ENCODE results near the gene OPHN1. TPM values are rescaled to one million over a fixed set of nuclear protein-coding genes. Genes with fewer than 3 reads are reported as not detected.

OPHN1 gene
- total and polyA plus RNA-seq, 2 experiments from 2014 or later: 2.2 to 3.8 TPM

DNA sequence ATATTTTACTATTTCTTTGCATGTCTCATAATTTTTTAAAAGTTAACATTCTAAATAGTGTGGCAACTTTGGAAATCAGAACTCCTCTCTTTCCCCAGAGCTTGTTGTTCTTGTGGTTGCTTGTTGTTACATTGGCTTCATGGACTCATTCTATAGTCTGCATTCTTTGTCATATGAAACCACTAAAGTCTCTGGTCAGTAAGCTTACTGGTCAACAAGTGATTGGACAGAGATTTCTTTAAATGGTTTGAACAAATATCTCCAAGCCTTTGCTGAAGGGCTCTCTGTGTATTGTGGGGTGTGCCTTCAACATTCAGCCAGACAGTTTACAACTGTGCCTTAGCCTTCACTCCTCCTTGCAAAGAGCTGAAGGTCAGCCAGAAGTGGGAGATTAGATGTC lies 147.2 kb downstream of the OPHN1 start:
- Histone ChIP-seq H3K4me1 (ENCODE audit: insufficient read depth) (no peaks in the 10 kb centered on the region), H2AFZ (no peak overlapping the region), H3K27ac (ENCODE audit: low read depth) (no peak overlapping the region), H3K4me2 (no peak overlapping the region), H3K9me2 (ENCODE audit: insufficient read depth) (no peaks in the 10 kb centered on the region), H3K36me3 (ENCODE audit: insufficient read depth) (no peaks in the 10 kb centered on the region), H3K27me3 (ENCODE audit: insufficient read depth) (no peaks in the 10 kb centered on the region), H4K20me1 (replicated peaks; ENCODE audit: insufficient read depth) (no peaks in the 10 kb centered on the region), H3K4me3 (no peak overlapping the region), H3K79me2 (replicated peaks; ENCODE audit: insufficient read depth) (no peaks in the 10 kb centered on the region), H3F3A (replicated peaks; ENCODE audit: low read depth) (no peaks in the 10 kb centered on the region)
- Mint-ChIP-seq H3K9me3 (no peaks in the 10 kb centered on the region), H3K4me3 (no peak overlapping the region), H3K27me3 (ENCODE audit: insufficient read depth, low read depth, poor library complexity) (no peaks in the 10 kb centered on the region), H3K36me3 (ENCODE audit: low read depth) (no peaks in the 10 kb centered on the region), H3K27ac (no peak overlapping the region), H3K4me1 (no peaks in the 10 kb centered on the region)
- DNase-seq (ENCODE audit: low spot score) (no peak), ATAC-seq (no peak)
- TF ChIP-seq ZNF114 (CRISPR knock-in tag; IDR thresholded peaks at IDR 0.05) (no peak), EZH2phosphoT487 (IDR thresholded peaks at IDR 0.05; ENCODE audit: unreplicated experiment) (no peak), CREB1 (CRISPR knock-in tag; IDR thresholded peaks at IDR 0.05; ENCODE audit: low read depth) (no peak), ZNF331 (CRISPR knock-in tag; IDR thresholded peaks at IDR 0.05; ENCODE audit: low read depth) (no peak), POLR2AphosphoS5 (IDR thresholded peaks at IDR 0.05; ENCODE audit: low read depth) (no peak), NANOG (IDR thresholded peaks at IDR 0.05; ENCODE audit: borderline replicate concordance) (no peak), STAT1 (IDR thresholded peaks at IDR 0.05; ENCODE audit: unreplicated experiment) (no peak), EZH2 (IDR thresholded peaks at IDR 0.05; ENCODE audit: low read depth, unreplicated experiment) (no peak), JUNB (IDR thresholded peaks at IDR 0.05; ENCODE audit: unreplicated experiment) (no peak)
- TF ChIP-seq, protein P1, sequence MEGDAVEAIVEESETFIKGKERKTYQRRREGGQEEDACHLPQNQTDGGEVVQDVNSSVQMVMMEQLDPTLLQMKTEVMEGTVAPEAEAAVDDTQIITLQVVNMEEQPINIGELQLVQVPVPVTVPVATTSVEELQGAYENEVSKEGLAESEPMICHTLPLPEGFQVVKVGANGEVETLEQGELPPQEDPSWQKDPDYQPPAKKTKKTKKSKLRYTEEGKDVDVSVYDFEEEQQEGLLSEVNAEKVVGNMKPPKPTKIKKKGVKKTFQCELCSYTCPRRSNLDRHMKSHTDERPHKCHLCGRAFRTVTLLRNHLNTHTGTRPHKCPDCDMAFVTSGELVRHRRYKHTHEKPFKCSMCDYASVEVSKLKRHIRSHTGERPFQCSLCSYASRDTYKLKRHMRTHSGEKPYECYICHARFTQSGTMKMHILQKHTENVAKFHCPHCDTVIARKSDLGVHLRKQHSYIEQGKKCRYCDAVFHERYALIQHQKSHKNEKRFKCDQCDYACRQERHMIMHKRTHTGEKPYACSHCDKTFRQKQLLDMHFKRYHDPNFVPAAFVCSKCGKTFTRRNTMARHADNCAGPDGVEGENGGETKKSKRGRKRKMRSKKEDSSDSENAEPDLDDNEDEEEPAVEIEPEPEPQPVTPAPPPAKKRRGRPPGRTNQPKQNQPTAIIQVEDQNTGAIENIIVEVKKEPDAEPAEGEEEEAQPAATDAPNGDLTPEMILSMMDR (conservative IDR thresholded peaks at IDR 0.05; ENCODE audit: low read depth in 2 of 2): no peak
- TF ChIP-seq, protein P2, sequence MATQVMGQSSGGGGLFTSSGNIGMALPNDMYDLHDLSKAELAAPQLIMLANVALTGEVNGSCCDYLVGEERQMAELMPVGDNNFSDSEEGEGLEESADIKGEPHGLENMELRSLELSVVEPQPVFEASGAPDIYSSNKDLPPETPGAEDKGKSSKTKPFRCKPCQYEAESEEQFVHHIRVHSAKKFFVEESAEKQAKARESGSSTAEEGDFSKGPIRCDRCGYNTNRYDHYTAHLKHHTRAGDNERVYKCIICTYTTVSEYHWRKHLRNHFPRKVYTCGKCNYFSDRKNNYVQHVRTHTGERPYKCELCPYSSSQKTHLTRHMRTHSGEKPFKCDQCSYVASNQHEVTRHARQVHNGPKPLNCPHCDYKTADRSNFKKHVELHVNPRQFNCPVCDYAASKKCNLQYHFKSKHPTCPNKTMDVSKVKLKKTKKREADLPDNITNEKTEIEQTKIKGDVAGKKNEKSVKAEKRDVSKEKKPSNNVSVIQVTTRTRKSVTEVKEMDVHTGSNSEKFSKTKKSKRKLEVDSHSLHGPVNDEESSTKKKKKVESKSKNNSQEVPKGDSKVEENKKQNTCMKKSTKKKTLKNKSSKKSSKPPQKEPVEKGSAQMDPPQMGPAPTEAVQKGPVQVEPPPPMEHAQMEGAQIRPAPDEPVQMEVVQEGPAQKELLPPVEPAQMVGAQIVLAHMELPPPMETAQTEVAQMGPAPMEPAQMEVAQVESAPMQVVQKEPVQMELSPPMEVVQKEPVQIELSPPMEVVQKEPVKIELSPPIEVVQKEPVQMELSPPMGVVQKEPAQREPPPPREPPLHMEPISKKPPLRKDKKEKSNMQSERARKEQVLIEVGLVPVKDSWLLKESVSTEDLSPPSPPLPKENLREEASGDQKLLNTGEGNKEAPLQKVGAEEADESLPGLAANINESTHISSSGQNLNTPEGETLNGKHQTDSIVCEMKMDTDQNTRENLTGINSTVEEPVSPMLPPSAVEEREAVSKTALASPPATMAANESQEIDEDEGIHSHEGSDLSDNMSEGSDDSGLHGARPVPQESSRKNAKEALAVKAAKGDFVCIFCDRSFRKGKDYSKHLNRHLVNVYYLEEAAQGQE (IDR thresholded peaks at IDR 0.05; ENCODE audit: unreplicated experiment): no peak
- TF ChIP-seq, protein P3, sequence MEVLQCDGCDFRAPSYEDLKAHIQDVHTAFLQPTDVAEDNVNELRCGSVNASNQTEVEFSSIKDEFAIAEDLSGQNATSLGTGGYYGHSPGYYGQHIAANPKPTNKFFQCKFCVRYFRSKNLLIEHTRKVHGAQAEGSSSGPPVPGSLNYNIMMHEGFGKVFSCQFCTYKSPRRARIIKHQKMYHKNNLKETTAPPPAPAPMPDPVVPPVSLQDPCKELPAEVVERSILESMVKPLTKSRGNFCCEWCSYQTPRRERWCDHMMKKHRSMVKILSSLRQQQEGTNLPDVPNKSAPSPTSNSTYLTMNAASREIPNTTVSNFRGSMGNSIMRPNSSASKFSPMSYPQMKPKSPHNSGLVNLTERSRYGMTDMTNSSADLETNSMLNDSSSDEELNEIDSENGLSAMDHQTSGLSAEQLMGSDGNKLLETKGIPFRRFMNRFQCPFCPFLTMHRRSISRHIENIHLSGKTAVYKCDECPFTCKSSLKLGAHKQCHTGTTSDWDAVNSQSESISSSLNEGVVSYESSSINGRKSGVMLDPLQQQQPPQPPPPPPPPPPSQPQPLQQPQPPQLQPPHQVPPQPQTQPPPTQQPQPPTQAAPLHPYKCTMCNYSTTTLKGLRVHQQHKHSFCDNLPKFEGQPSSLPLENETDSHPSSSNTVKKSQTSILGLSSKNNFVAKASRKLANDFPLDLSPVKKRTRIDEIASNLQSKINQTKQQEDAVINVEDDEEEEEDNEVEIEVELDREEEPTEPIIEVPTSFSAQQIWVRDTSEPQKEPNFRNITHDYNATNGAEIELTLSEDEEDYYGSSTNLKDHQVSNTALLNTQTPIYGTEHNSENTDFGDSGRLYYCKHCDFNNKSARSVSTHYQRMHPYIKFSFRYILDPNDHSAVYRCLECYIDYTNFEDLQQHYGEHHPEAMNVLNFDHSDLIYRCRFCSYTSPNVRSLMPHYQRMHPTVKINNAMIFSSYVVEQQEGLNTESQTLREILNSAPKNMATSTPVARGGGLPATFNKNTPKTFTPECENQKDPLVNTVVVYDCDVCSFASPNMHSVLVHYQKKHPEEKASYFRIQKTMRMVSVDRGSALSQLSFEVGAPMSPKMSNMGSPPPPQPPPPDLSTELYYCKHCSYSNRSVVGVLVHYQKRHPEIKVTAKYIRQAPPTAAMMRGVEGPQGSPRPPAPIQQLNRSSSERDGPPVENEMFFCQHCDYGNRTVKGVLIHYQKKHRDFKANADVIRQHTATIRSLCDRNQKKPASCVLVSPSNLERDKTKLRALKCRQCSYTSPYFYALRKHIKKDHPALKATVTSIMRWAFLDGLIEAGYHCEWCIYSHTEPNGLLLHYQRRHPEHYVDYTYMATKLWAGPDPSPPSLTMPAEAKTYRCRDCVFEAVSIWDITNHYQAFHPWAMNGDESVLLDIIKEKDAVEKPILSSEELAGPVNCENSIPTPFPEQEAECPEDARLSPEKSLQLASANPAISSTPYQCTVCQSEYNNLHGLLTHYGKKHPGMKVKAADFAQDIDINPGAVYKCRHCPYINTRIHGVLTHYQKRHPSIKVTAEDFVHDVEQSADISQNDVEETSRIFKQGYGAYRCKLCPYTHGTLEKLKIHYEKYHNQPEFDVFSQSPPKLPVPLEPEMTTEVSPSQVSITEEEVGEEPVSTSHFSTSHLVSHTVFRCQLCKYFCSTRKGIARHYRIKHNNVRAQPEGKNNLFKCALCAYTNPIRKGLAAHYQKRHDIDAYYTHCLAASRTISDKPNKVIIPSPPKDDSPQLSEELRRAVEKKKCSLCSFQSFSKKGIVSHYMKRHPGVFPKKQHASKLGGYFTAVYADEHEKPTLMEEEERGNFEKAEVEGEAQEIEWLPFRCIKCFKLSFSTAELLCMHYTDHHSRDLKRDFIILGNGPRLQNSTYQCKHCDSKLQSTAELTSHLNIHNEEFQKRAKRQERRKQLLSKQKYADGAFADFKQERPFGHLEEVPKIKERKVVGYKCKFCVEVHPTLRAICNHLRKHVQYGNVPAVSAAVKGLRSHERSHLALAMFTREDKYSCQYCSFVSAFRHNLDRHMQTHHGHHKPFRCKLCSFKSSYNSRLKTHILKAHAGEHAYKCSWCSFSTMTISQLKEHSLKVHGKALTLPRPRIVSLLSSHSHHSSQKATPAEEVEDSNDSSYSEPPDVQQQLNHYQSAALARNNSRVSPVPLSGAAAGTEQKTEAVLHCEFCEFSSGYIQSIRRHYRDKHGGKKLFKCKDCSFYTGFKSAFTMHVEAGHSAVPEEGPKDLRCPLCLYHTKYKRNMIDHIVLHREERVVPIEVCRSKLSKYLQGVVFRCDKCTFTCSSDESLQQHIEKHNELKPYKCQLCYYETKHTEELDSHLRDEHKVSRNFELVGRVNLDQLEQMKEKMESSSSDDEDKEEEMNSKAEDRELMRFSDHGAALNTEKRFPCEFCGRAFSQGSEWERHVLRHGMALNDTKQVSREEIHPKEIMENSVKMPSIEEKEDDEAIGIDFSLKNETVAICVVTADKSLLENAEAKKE (CRISPR knock-in tag; IDR thresholded peaks at IDR 0.05): no peak
- TF ChIP-seq, protein P4, sequence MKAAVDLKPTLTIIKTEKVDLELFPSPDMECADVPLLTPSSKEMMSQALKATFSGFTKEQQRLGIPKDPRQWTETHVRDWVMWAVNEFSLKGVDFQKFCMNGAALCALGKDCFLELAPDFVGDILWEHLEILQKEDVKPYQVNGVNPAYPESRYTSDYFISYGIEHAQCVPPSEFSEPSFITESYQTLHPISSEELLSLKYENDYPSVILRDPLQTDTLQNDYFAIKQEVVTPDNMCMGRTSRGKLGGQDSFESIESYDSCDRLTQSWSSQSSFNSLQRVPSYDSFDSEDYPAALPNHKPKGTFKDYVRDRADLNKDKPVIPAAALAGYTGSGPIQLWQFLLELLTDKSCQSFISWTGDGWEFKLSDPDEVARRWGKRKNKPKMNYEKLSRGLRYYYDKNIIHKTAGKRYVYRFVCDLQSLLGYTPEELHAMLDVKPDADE (IDR thresholded peaks at IDR 0.05): no peak
